ENCODE data around the gene SCUBE1. TPM values are rescaled to one million over a fixed set of nuclear protein-coding genes. Genes with fewer than 3 reads are reported as not detected.

Gene SCUBE1
- total RNA-seq, 2 donors from 2014 or later: 0.04 to 0.16 TPM

GRCh38 chr22:43200555-43200954, 142.6 kb downstream of the SCUBE1 start:
- DNase-seq (ENCODE audit: low spot score): no peak

DNA sequence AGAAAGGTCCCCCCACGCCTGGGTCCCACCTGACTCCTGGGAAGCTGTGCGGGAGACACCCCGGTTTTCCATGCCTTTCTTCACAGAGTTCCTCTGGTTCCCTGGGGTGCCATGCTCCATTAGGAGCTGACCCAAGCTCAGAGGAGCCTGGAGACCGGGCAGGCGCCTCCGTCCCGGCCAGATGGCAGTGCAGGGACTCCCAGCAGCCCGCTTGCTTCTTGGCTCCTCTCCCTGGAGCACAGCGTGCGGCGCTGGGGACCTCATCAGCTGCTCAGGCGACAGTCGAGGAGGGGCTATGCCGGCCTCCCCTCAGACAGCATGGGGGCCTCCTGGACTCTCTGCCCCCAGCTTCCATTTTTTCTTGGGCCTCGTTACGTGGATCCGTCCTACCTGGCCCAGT, 143.1 kb downstream of the SCUBE1 start:
- no peaks in the 10 kb centered on the region for H3K27me3 ChIP-seq
- H3K27ac ChIP-seq: no peak overlapping the region
- no peak for DNase-seq (ENCODE audit: low spot score)
- no peaks in the 10 kb centered on the region for H3K36me3 ChIP-seq
- no peaks in the 10 kb centered on the region for H3K9me3 ChIP-seq
- TF ChIP-seq, protein P1, sequence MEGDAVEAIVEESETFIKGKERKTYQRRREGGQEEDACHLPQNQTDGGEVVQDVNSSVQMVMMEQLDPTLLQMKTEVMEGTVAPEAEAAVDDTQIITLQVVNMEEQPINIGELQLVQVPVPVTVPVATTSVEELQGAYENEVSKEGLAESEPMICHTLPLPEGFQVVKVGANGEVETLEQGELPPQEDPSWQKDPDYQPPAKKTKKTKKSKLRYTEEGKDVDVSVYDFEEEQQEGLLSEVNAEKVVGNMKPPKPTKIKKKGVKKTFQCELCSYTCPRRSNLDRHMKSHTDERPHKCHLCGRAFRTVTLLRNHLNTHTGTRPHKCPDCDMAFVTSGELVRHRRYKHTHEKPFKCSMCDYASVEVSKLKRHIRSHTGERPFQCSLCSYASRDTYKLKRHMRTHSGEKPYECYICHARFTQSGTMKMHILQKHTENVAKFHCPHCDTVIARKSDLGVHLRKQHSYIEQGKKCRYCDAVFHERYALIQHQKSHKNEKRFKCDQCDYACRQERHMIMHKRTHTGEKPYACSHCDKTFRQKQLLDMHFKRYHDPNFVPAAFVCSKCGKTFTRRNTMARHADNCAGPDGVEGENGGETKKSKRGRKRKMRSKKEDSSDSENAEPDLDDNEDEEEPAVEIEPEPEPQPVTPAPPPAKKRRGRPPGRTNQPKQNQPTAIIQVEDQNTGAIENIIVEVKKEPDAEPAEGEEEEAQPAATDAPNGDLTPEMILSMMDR (IDR thresholded peaks at IDR 0.05): no peak
- no peak overlapping the region for H3K4me3 ChIP-seq
- no peaks in the 10 kb centered on the region for H3K4me1 ChIP-seq

More at GRCh38 chr22:43200555-43200954, 142.6 kb downstream of the SCUBE1 start:
- no peaks in the 10 kb centered on the region for H3K4me1 ChIP-seq
- H3K27ac ChIP-seq: no peak overlapping the region
- H3K36me3 ChIP-seq: no peaks in the 10 kb centered on the region
- no peaks in the 10 kb centered on the region for H3K27me3 ChIP-seq
- no peak overlapping the region for H3K4me3 ChIP-seq
- no peaks in the 10 kb centered on the region for H3K9me3 ChIP-seq
- TF ChIP-seq, protein P1 (IDR thresholded peaks at IDR 0.05): no peak

DNA sequence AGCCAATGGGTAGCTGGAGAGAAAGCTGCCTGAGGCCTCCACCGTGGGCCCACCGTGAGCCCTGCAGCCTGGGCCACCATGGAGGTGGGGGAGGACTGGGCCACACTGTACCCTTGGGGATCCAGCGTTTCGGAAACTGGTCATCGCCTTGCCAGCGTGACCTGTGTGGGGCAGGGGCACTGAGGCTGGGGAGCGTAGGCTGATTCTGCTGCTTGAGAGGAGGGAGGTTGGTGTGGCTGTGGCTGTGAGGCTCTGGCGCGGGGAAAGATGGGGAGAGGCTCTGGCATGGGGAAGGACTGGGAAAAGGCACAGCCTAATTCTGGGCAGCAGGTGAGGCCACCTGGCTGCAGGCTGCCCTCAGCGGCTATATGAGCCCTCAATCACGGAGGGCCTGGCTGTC, 143.6 kb downstream of the SCUBE1 start:
- no peak overlapping the region for H3K27ac ChIP-seq
- H3K27me3 ChIP-seq: no peaks in the 10 kb centered on the region
- DNase-seq (ENCODE audit: low spot score): no peak
- no peaks in the 10 kb centered on the region for H3K36me3 ChIP-seq
- no peaks in the 10 kb centered on the region for H3K9me3 ChIP-seq
- H3K4me1 ChIP-seq: no peaks in the 10 kb centered on the region
- TF ChIP-seq, protein P1 (IDR thresholded peaks at IDR 0.05): no peak
- no peak overlapping the region for H3K4me3 ChIP-seq

GRCh38 chr22:43198936-43199335, 144.2 kb downstream of the SCUBE1 start:
- Histone ChIP-seq H3K36me3 (no peaks in the 10 kb centered on the region), H3K27ac (no peak overlapping the region), H3K4me3 (no peak overlapping the region), H3K4me1 (no peaks in the 10 kb centered on the region), H3K9me3 (no peaks in the 10 kb centered on the region), H3K27me3 (no peaks in the 10 kb centered on the region)
- TF ChIP-seq, protein P1 (IDR thresholded peaks at IDR 0.05): no peak
- no peak for DNase-seq (ENCODE audit: low spot score)

DNA sequence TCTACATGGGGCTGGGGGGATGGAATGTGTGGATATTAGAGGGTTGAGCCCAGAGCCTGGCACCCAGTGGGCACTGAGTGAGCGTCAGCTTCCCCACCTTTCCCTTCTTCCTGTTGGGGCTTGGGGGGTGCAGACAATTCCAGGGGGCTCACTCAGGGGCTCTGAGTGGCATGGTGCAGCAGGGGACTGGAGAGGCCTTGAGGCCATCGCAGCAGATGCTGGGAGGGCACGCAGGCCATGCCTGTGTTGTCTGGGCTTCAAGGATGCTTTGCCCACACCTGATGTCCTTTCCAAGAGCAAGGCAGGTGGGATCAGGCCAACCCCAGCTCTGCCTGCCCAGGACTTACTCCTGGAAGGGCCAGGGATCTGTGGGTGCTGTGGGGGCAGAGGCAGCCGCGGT, 145.0 kb downstream of the SCUBE1 start:
- Histone ChIP-seq H3K4me1 (no peaks in the 10 kb centered on the region), H3K9me3 (no peaks in the 10 kb centered on the region), H3K27ac (no peak overlapping the region), H3K36me3 (no peaks in the 10 kb centered on the region), H3K27me3 (no peaks in the 10 kb centered on the region), H3K4me3 (no peak overlapping the region)
- TF ChIP-seq, protein P1 (IDR thresholded peaks at IDR 0.05): no peak
- DNase-seq (ENCODE audit: low spot score): no peak

DNA sequence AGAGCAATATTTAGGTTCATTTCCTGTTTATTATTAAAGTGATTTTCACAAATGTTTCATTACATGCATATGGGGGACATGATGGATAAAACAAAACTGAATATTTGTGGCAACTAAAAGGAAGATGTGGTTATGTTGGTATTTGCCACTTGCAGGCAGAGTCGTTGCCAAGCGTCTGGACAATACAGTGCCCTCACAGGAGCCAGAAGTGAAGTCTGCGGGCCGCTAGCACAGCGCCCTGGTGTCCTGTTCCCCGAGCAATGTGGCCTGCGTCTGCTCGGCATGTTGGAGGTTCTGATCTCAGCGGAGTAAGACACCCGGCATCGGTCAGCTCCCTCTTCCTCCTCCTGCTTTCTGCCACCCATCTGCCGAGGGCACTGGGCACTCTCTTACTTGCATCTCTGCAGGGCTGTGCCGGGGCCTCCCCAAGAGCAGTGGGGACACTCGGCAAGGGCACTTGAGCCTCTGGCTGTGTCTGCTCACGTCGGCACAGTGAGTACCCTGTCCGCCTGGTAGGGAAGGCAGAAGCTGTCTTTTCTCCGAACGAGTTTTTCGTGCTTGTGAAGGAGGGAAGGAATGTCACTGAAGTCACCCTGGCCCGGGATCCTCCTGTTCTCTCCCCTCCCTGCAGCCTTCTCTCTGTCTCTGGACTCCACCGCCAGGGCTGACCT, 145.8 kb downstream of the SCUBE1 start:
- no peak for DNase-seq (ENCODE audit: low spot score)
- H3K4me1 ChIP-seq: no peaks in the 10 kb centered on the region
- no peaks in the 10 kb centered on the region for H3K9me3 ChIP-seq
- TF ChIP-seq, protein P1 (IDR thresholded peaks at IDR 0.05): no peak
- H3K36me3 ChIP-seq: no peaks in the 10 kb centered on the region
- no peak overlapping the region for H3K4me3 ChIP-seq
- H3K27me3 ChIP-seq: no peaks in the 10 kb centered on the region
- no peak overlapping the region for H3K27ac ChIP-seq

Data from right atrium auricular region (tissue), 2 donors.